22Rv1 (cell line): ENCODE measurements around the gene COL5A1.
"Not testable (repeated sequence)": the region's sequence is repeated elsewhere in the genome, so short reads cannot be mapped to it uniquely, and the experiment has no call there.

Experiments
- H3K27ac ChIP-seq: fragments of 450-650 bp; 2 replicates; pipeline ENCODE4 v1.5.1; 2017
- ZFX ChIP-seq: fragments of 450-650 bp; IDR thresholded peaks from 2 replicates; pipeline ENCODE4 v1.6.1; 2017; ENCODE audit warnings: antibody characterized with exemption, borderline replicate concordance
- TF ChIP-seq, protein P1 (sequence below): fragments of 450-650 bp; IDR thresholded peaks from 2 replicates; pipeline ENCODE4 v1.5.1; 2017; ENCODE audit warnings: mild to moderate bottlenecking

Gene COL5A1

DNA sequence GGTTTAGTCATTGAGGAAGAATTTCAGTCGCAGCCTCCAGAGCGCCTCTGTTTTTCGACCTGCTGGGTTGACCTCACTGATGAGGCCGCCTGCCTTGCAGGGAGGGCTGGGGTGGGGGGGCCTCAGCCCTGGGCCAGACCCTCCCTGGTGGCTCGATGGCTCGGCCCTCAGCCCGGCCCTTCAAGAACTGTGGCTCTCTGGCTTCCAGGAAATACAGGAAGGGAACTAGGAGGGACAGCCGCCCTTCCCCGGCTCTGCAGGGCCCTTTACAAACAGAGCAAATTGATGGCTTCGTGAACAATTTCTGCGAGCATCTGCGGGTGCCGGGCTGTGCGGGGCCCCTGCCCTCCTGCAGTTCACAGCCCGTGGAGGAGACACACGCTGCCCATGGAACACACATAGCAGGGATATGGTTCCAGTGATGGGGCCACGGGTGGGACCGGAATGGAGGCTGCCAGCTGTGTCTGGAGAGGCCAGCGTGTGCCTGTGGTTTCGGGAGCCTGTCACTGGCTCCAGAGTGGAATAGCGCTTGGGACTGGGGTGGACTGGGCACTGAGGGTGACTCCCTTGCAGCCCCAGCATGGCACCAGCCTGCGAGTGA, 39.6 kb downstream of the COL5A1 start:
- H3K27ac ChIP-seq = no peak overlapping the region
- TF ChIP-seq, protein P1, sequence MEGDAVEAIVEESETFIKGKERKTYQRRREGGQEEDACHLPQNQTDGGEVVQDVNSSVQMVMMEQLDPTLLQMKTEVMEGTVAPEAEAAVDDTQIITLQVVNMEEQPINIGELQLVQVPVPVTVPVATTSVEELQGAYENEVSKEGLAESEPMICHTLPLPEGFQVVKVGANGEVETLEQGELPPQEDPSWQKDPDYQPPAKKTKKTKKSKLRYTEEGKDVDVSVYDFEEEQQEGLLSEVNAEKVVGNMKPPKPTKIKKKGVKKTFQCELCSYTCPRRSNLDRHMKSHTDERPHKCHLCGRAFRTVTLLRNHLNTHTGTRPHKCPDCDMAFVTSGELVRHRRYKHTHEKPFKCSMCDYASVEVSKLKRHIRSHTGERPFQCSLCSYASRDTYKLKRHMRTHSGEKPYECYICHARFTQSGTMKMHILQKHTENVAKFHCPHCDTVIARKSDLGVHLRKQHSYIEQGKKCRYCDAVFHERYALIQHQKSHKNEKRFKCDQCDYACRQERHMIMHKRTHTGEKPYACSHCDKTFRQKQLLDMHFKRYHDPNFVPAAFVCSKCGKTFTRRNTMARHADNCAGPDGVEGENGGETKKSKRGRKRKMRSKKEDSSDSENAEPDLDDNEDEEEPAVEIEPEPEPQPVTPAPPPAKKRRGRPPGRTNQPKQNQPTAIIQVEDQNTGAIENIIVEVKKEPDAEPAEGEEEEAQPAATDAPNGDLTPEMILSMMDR = no peak
- TF ChIP-seq ZFX = no peak

DNA sequence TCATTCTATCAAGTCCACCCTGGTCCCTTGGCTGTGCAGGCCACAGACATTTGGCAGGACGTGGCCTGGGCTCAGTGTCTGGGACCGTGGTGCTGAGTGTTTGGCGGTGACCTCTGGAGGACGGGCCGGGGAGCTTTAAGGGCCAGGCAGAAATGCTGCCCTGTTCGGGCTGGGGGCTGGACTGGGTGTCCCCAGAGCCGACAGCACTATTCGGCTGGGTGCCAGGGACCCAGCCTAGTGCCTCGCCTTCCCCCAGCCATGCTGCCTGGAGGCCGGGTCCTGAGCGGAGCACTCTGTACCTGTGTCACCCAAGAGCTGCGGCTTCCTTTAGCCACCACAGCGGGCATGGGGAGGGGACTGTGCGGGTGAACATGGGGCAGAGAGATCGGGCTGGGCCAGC, 40.4 kb downstream of the COL5A1 start:
- TF ChIP-seq, protein P1 = no peak
- TF ChIP-seq ZFX = no peak
- H3K27ac ChIP-seq = no peak overlapping the region

DNA sequence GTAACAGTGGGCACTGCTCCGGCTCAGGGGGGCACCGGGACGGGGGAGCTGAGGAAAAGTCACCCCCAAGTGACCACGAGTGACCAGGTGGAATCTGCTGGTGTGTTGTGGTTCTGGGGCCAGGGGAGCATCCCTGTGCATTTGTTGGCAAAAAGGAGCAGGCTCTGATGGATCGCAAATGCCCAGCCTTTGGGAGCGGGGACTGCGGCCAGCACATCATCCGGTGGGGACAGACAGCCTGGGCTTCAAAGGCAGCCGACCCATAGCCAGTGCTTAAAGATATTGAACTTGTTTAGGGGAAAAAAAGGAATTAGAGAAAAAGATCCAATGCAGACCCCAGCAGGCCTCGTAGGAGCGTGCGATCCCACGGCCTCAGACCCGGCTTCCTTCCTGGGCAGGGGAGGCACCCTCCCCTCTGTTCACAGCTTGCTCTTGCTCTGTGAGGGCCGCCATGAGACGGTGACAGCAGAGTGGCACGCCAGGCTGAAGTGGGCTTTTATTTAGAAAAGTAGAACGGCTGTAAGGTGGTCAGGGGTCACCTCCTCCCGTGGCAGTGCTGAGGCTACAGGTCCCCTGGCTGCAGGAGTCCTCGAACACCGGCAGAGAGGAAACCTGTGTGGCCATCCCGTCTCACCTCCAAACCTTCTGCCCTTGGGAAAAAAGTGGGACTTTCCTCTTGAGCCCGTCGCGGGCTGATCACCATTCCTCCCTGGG, 41.2 kb downstream of the COL5A1 start:
- TF ChIP-seq ZFX = no peak
- TF ChIP-seq, protein P1 = no peak
- no peak overlapping the region for H3K27ac ChIP-seq

DNA sequence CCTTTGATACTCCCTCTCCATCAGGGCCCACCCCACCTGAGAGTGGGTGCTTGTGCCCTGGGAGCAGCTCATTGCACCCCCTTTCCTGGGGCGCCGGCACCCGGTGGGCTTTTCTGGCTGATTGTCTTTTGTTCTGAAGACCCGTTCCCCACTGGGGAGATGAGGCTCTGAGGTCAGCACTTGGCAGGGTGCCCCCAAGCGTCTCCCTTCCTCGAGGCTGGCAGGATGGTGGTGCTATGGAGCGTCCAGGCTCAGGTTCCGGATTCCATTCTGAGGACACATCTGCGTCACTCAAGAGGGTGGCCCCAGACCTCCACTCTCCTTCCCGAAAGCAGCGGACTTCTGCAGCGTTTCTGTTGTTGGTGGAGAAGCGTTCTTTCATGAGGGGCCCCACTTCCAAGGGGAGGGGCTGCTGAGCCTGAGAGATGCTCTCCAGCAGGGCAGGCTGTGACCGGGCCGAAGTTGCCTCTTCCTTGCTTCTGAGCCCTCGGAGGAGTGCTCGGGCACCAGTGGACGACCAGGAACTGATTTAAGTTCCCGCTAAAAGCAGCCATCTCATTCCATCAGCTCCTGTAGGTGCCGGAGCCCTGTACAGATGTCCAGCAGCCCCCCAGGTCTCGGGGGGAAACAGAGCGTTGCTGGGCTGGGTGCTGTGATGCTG, 42.2 kb downstream of the COL5A1 start:
- TF ChIP-seq, protein P1 = no peak
- no peak for TF ChIP-seq ZFX
- no peak overlapping the region for H3K27ac ChIP-seq

DNA sequence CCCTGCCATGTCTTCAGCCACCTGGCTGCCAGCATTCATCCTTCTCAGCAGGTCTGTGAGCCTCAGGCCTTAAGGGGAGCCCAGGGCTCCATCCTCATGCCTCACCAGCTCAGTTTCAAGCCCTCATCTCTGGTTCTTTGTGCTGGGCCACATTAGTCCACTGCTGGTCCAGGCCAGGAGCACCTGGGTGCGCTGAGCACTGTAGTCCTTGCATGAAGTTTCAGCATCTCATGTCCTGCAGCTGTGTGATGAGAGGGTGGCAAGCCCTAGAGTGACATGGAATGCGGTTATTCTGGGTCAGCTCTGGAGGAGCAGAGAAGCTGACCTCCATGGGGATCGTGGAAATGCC, 42.7 kb downstream of the COL5A1 start:
- no peak overlapping the region for H3K27ac ChIP-seq
- no peak for TF ChIP-seq ZFX
- TF ChIP-seq, protein P1 = no peak

DNA sequence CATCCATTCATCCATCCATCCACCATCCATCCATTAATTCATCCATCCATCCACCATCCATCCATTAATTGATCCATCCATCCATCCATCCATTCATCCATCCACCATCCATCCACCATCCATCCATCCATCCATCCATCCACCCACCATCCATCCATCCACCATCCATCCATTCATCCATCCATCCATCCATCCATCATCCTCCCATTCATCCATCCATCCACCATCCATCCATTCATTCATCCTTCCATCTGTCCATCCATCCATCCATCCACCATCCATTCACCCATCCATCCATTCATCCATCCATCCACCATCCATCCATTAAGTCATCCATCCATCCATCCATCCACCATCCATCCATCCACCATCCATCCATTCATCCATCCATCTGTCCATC, 43.3 kb downstream of the COL5A1 start:
- H3K27ac ChIP-seq = not testable (repeated sequence)

DNA sequence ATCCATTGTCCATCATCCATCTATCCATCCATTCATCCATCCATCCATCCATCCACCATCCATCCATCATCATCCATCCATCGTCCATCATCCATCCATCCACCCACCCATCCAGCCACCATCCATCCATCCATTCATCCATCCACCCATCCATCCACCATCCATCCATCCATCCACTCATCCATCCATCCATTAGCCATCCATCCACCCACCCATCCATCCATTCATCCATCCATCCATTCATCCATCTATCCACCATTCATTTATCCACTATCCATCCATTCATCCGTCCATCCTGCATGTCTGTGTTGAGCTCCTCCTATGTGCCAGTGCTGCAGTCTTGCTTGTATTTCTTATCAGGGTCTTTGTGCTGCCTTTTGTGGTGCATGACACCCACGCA, 44.2 kb downstream of the COL5A1 start:
- no peak for TF ChIP-seq ZFX
- TF ChIP-seq, protein P1 = no peak
- no peak overlapping the region for H3K27ac ChIP-seq
